ENCODE measurements around the gene ZNF618.

Gene ZNF618

GRCh38 chr9:114098936-114099668, 223.0 kb downstream of the ZNF618 start, which contains the start of gene KIF12:
Gene KIF12 (minus strand): TSS chr9:114099292. CDS start chr9:114099276, 16 bp downstream.
- peaks cover 5% of the 10 kb centered on the region; the same call in 1 of the 2 replicates for H3K4me1 ChIP-seq (ENCODE audit: control insufficient read depth, insufficient read depth, low read length)
- peak within 1 kb of the TSS; percentile 62 for H3K4me3 ChIP-seq (ENCODE audit: low read depth, low read length)
- H3K9me3 ChIP-seq (ENCODE audit: control insufficient read depth, insufficient read depth, low read depth, low read length) = peaks cover 6% of the 10 kb centered on the region; the same call in 1 of the 2 replicates
- peak within 1 kb of the TSS; percentile 31 for H3K9ac ChIP-seq (ENCODE audit: low read length)
- H3K36me3 ChIP-seq (ENCODE audit: control insufficient read depth, insufficient read depth, low read length) = no peaks in the 10 kb centered on the region
- peaks cover 40% of the 10 kb centered on the region for H3K27me3 ChIP-seq (ENCODE audit: control insufficient read depth, insufficient read depth, low read length)
- H3K27ac ChIP-seq (ENCODE audit: low read depth, low read length) = no peak within 1 kb of the TSS

- Histone ChIP-seq H3K36me3 (ENCODE audit: control insufficient read depth, insufficient read depth, low read length) (no peaks in the 10 kb centered on the region), H3K27ac (ENCODE audit: low read depth, low read length) (no peak overlapping the region), H3K4me1 (ENCODE audit: control insufficient read depth, insufficient read depth, low read length) (peaks cover 5% of the 10 kb centered on the region; the same call in 1 of the 2 replicates), H3K9me3 (ENCODE audit: control insufficient read depth, insufficient read depth, low read depth, low read length) (peaks cover 6% of the 10 kb centered on the region; the same call in 1 of the 2 replicates), H3K27me3 (ENCODE audit: control insufficient read depth, insufficient read depth, low read length) (peaks cover 46% of the 10 kb centered on the region), H3K4me3 (ENCODE audit: low read depth, low read length) (no peak overlapping the region), H3K9ac (ENCODE audit: low read length) (no peak overlapping the region)
Measured at GRCh38 chr9:114099669-114100270, 223.7 kb downstream of the ZNF618 start.

GRCh38 chr9:114100536-114100935, 224.4 kb downstream of the ZNF618 start:
- peaks cover 53% of the 10 kb centered on the region for H3K27me3 ChIP-seq (ENCODE audit: control insufficient read depth, insufficient read depth, low read length)
- H3K4me3 ChIP-seq (ENCODE audit: low read depth, low read length) = no peak overlapping the region
- H3K4me1 ChIP-seq (ENCODE audit: control insufficient read depth, insufficient read depth, low read length) = peaks cover 5% of the 10 kb centered on the region; the same call in 1 of the 2 replicates
- H3K9ac ChIP-seq (ENCODE audit: low read length) = no peak overlapping the region
- H3K9me3 ChIP-seq (ENCODE audit: control insufficient read depth, insufficient read depth, low read depth, low read length) = peaks cover 6% of the 10 kb centered on the region; the same call in 1 of the 2 replicates
- H3K27ac ChIP-seq (ENCODE audit: low read depth, low read length) = no peak overlapping the region
- no peaks in the 10 kb centered on the region for H3K36me3 ChIP-seq (ENCODE audit: control insufficient read depth, insufficient read depth, low read length)

DNA sequence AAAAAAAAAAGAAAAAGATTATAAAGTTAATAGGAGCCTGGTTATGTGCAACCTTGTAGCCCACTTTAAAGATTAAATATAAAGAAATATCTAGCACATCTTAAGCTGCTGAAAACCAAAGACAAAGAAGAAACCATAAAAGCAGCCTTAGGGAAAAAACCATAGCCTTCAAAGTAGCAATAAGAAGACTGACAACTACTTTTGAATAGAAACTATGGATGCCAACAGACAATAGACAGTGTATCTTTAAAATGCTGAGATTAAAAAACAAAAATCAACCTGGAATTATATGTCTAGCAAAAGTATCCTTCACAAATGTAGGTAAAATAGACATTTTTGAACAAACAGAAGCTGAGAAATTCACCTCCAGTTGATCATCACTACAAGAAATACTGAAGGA, 226.4 kb downstream of the ZNF618 start:
- peaks cover 5% of the 10 kb centered on the region; the same call in 1 of the 2 replicates for H3K4me1 ChIP-seq (ENCODE audit: control insufficient read depth, insufficient read depth, low read length)
- H3K9me3 ChIP-seq (ENCODE audit: control insufficient read depth, insufficient read depth, low read depth, low read length) = peaks cover 6% of the 10 kb centered on the region; the same call in 1 of the 2 replicates
- peaks cover 38% of the 10 kb centered on the region for H3K27me3 ChIP-seq (ENCODE audit: control insufficient read depth, insufficient read depth, low read length)
- no peak overlapping the region for H3K9ac ChIP-seq (ENCODE audit: low read length)
- no peaks in the 10 kb centered on the region for H3K36me3 ChIP-seq (ENCODE audit: control insufficient read depth, insufficient read depth, low read length)
- H3K4me3 ChIP-seq (ENCODE audit: low read depth, low read length) = no peak overlapping the region
- no peak overlapping the region for H3K27ac ChIP-seq (ENCODE audit: low read depth, low read length)

GRCh38 chr9:114105236-114105635, 229.1 kb downstream of the ZNF618 start:
- Histone ChIP-seq H3K27ac (ENCODE audit: low read depth, low read length) (no peak overlapping the region), H3K4me3 (ENCODE audit: low read depth, low read length) (no peak overlapping the region), H3K36me3 (ENCODE audit: control insufficient read depth, insufficient read depth, low read length) (no peaks in the 10 kb centered on the region), H3K4me1 (ENCODE audit: control insufficient read depth, insufficient read depth, low read length) (peaks cover 7% of the 10 kb centered on the region), H3K9me3 (ENCODE audit: control insufficient read depth, insufficient read depth, low read depth, low read length) (peaks cover 6% of the 10 kb centered on the region; the same call in 1 of the 2 replicates), H3K9ac (ENCODE audit: low read length) (no peak overlapping the region), H3K27me3 (ENCODE audit: control insufficient read depth, insufficient read depth, low read length) (peaks cover 29% of the 10 kb centered on the region)
